Stimulated activated effector memory CD8-positive, alpha-beta T cell treated with anti-CD3 and anti-CD28 coated beads, Interleukin-12 subunit alpha, Interleukin-12 subunit beta, amount 100 ng/mL, for 72 hours (primary cell): ENCODE results near the gene PNMT.

Source experiments
- ATAC-seq: fragments of 150-1000 bp; cut with Tn5 transposase; 2 replicates; pipeline ENCODE4 v1.10.0; 2021
- DNase-seq, 2 donors: peaks; one replicate each; pipeline ENCODE4 v3.0.0; 2021 to 2022; ENCODE audit warnings: low spot score in 2 of 2
- H3K27ac Mint-ChIP-seq: one replicate; pipeline ENCODE4 v1.8.0; 2022; ENCODE audit warnings: mild to moderate bottlenecking, mixed read lengths
- H3K36me3 Mint-ChIP-seq: one replicate; pipeline ENCODE4 v1.8.0; 2022; ENCODE audit warnings: mild to moderate bottlenecking, mixed read lengths
- H3K4me1 Mint-ChIP-seq: one replicate; pipeline ENCODE4 v1.8.0; 2022; ENCODE audit warnings: mixed read lengths
- H3K4me3 Mint-ChIP-seq: one replicate; pipeline ENCODE4 v1.8.0; 2022; ENCODE audit warnings: mild to moderate bottlenecking, mixed read lengths
- H3K9me3 Mint-ChIP-seq: one replicate; pipeline ENCODE4 v1.8.0; 2022; ENCODE audit warnings: mixed read lengths

PNMT gene

GRCh38 chr17:39641097-39641496, 27.2 kb upstream of the PNMT start:
- H3K9me3 Mint-ChIP-seq, result no peaks in the 10 kb centered on the region
- H3K27ac Mint-ChIP-seq, result no peak overlapping the region
- H3K4me1 Mint-ChIP-seq, result peaks cover 89% of the 10 kb centered on the region
- DNase-seq (no peak), ATAC-seq (no peak)
- no peak overlapping the region for H3K4me3 Mint-ChIP-seq
- peaks cover 9% of the 10 kb centered on the region for H3K36me3 Mint-ChIP-seq

GRCh38 chr17:39641883-39642282, 26.4 kb upstream of the PNMT start:
- DNase-seq (no peak), ATAC-seq (no peak)
- Mint-ChIP-seq H3K27ac (peak overlapping the region; percentile 67), H3K9me3 (no peaks in the 10 kb centered on the region), H3K36me3 (peaks cover 9% of the 10 kb centered on the region), H3K4me3 (no peak overlapping the region), H3K4me1 (peaks cover 82% of the 10 kb centered on the region)

- Mint-ChIP-seq H3K27ac (peak overlapping the region; percentile 67), H3K4me1 (peaks cover 81% of the 10 kb centered on the region), H3K36me3 (peaks cover 6% of the 10 kb centered on the region), H3K9me3 (no peaks in the 10 kb centered on the region), H3K4me3 (no peak overlapping the region)
- no peak for ATAC-seq
- no peak for DNase-seq
These were observed 25.8 kb upstream of the PNMT start for GRCh38 chr17:39642291-39643074.

DNA sequence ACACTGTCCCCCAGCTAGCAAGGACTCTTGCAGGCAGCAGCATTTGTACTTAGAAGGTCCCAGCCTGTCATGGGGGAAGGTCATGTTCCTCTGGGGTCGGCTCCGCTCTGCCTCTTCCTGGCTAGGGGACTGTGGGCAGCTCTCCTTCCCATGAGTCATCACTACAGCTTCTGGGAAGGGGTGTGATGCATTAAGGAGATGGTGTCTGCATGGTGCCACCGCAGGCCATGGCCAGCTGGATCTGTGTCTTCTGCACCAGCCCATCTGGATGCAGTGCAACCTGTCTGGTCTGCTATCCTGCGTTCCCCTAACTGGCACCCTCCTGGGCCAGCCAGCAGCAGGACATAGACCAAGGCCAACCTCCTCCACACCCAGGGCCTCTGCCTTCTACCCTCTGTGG, 25.0 kb upstream of the PNMT start:
- no peak overlapping the region for H3K27ac Mint-ChIP-seq
- H3K4me3 Mint-ChIP-seq, result no peak overlapping the region
- no peak for DNase-seq
- peaks cover 73% of the 10 kb centered on the region for H3K4me1 Mint-ChIP-seq
- ATAC-seq, result no peak
- no peaks in the 10 kb centered on the region for H3K9me3 Mint-ChIP-seq
- H3K36me3 Mint-ChIP-seq, result no peaks in the 10 kb centered on the region

DNA sequence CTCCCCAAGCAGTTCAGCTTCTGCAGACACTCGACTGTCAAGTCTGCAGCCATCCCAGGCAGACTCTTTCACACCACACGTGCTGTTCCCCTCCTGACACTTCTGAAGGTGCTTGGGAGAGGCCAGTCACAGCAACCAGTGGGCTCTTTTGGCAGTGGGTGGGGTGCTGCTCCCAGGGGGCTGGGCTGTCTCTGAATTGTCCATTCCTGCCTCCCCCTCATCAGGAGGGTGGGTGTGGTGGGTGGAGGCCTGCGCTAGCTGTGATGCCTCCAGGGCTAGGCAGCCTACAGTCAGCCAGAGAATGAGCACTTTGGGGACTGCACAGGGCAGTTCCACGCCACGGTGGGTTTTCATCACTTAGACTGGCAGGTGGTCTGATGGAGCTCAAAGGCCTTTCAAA, 21.0 kb upstream of the PNMT start:
- H3K36me3 Mint-ChIP-seq, result peaks cover 18% of the 10 kb centered on the region
- H3K4me3 Mint-ChIP-seq, result no peak overlapping the region
- peaks cover 62% of the 10 kb centered on the region for H3K4me1 Mint-ChIP-seq
- DNase-seq (no peak), ATAC-seq (no peak)
- no peaks in the 10 kb centered on the region for H3K9me3 Mint-ChIP-seq
- no peak overlapping the region for H3K27ac Mint-ChIP-seq

DNA sequence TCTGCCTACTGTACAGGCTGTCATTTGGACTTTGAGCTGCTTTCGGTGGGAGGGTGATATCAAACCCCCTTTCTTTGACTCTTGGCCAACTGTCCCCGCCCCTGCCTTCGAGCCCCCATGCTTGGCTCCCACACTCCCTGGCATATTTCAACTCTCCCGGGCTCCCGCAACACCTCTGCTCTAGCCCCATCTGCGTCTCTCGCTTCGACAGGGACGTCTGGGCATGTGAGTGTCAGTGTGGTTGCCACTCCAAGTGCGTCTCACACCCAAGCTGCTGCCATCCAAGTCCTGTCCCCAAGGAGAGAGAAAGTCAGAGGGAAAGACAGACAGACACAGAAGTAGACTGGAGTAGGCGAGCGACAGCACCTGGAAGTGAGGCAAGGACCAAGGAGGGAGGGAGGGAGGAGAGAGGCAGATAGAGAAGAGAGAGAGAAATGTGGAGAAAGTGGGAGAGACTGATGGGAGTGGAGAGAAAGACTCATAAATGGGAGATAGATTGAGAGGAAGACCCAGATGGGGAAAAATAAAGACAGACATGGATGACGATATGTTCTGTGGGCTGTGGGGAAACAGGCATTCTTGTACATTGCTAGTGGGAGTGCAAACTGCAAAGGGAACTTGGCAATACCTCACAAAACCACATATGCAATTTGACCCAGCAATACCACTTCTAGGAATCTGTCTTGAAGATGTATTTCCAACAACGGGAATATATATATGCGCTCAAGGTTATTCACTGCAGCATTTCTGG, 19.5 kb upstream of the PNMT start:
- no peak for ATAC-seq
- Mint-ChIP-seq H3K4me1 (peaks cover 62% of the 10 kb centered on the region), H3K36me3 (peaks cover 22% of the 10 kb centered on the region), H3K27ac (peak overlapping the region; percentile 27), H3K4me3 (no peak overlapping the region), H3K9me3 (no peaks in the 10 kb centered on the region)
- no peak for DNase-seq

DNA sequence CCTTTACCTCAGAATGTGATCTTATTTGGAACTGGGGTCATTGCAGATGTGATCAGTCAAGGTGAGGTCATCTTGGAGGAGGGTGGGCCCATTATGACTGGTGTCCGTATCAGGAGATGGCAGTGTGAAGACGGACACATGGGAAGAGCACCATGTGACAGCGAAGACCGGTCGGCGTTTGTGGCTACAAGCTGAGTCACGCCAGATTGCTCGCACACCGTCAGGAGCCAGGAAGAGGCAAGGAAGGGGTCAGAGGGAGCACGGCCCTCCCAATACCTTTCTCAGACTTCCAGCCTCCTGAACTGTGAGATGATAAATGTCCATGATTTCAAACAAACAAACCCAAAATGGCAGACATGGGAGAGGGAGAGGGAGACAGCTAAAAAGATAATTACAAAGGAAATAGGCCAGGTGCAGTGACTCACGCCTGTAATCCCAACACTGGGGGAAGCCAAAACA, 18.1 kb upstream of the PNMT start:
- H3K27ac Mint-ChIP-seq, result peak overlapping the region; percentile 69
- ATAC-seq, result no peak
- H3K9me3 Mint-ChIP-seq, result no peaks in the 10 kb centered on the region
- H3K4me3 Mint-ChIP-seq, result no peak overlapping the region
- peaks cover 50% of the 10 kb centered on the region for H3K4me1 Mint-ChIP-seq
- peaks cover 27% of the 10 kb centered on the region for H3K36me3 Mint-ChIP-seq
- no peak for DNase-seq

GRCh38 chr17:39651923-39652586, 16.2 kb upstream of the PNMT start:
- H3K9me3 Mint-ChIP-seq, result no peaks in the 10 kb centered on the region
- no peak overlapping the region for H3K4me3 Mint-ChIP-seq
- H3K27ac Mint-ChIP-seq, result peak overlapping the region; percentile 69
- no peak for DNase-seq
- peaks cover 38% of the 10 kb centered on the region for H3K36me3 Mint-ChIP-seq
- ATAC-seq, result no peak
- peaks cover 50% of the 10 kb centered on the region for H3K4me1 Mint-ChIP-seq

DNA sequence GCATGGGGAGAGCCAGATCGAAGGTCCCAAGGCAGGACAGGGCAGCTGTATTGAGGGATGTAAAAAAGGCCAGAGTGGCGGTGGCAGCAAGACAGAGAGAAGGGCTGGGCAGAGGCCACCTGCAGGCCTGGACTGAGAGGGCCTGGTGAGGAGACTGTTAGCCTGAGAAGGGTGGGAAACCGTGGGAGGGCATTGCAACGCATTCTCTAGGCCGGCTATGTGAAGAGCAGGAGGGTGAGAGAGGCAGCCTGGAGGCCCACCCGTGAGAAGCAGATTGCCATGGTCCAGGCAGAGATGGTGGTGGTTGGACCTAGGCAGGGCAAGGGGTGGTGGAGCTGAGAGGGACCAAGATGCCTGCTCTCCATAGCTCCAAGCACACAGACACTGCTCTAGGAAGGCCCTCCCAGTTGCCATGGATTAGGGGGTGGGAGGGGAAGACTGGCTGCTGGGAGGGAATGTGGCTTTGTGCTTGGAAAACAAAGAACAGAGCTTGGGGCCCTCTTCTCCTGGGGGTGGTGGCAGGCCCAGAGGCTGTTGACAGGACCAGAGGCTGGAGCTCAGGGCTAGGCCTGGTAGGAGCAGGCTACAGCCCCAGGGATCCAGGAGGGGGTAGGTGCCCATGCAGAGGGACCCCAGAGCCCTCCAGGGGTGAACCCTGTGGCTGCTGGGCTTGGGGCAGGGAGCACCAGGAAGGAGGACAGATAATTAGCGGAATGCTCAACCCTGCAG, 15.5 kb upstream of the PNMT start:
- H3K36me3 Mint-ChIP-seq, result peaks cover 45% of the 10 kb centered on the region
- peak; percentile 19 for ATAC-seq
- no peak overlapping the region for H3K4me3 Mint-ChIP-seq
- peak overlapping the region; percentile 69 for H3K27ac Mint-ChIP-seq
- no peak for DNase-seq
- no peaks in the 10 kb centered on the region for H3K9me3 Mint-ChIP-seq
- peaks cover 50% of the 10 kb centered on the region for H3K4me1 Mint-ChIP-seq

- DNase-seq (no peak), ATAC-seq (peak; percentile 9)
- Mint-ChIP-seq H3K9me3 (no peaks in the 10 kb centered on the region), H3K27ac (peak overlapping the region; percentile 63), H3K4me1 (peaks cover 50% of the 10 kb centered on the region), H3K4me3 (no peak overlapping the region), H3K36me3 (peaks cover 51% of the 10 kb centered on the region)
These were observed 15.0 kb upstream of the PNMT start for GRCh38 chr17:39653316-39653661.

DNA sequence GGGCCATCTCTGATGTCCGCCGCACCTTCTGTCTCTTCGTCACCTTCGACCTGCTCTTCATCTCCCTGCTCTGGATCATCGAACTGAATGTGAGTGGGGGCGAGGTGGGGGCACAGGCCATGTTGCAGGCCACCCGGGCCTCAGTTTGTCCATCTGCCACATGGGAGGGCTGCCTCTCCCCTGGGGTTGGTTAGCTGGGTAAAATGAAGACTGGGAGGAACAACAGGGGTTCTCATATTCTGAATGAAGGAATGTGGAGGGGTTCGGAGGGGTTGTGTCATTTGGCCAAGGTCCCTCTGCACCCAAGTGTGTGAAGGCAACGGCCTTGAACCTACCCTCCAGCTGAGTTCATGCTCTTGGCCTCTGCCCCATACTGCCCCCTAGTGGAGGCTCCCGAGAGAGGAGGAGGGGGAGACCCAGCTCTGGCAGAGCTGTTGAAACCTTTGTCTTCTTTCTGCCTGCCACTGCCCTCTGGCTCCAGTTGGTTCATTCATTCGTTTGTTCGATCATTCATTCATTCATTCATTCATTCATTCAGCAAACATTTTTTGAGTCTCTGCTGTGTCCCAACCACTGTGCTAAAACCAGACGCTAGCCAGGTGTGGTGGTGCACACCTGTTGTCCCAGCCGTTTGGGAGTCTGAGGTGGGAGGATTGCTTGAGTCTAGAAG, 14.5 kb upstream of the PNMT start:
- ATAC-seq, result peak; percentile 87
- H3K36me3 Mint-ChIP-seq, result peaks cover 55% of the 10 kb centered on the region

GRCh38 chr17:39655105-39655504, 13.1 kb upstream of the PNMT start:
- H3K9me3 Mint-ChIP-seq, result no peaks in the 10 kb centered on the region
- H3K27ac Mint-ChIP-seq, result peak overlapping the region; percentile 77
- H3K4me1 Mint-ChIP-seq, result peaks cover 41% of the 10 kb centered on the region
- no peak overlapping the region for H3K4me3 Mint-ChIP-seq
- no peak for ATAC-seq
- no peak for DNase-seq
- H3K36me3 Mint-ChIP-seq, result peaks cover 48% of the 10 kb centered on the region

More for the DNA sequence above, 14.5 kb upstream of the PNMT start:
- H3K9me3 Mint-ChIP-seq, result no peaks in the 10 kb centered on the region
- DNase-seq, result peak; percentile 80 to 94
- no peak overlapping the region for H3K4me3 Mint-ChIP-seq
- peaks cover 45% of the 10 kb centered on the region for H3K4me1 Mint-ChIP-seq
- peak overlapping the region; percentile 63 for H3K27ac Mint-ChIP-seq

DNA sequence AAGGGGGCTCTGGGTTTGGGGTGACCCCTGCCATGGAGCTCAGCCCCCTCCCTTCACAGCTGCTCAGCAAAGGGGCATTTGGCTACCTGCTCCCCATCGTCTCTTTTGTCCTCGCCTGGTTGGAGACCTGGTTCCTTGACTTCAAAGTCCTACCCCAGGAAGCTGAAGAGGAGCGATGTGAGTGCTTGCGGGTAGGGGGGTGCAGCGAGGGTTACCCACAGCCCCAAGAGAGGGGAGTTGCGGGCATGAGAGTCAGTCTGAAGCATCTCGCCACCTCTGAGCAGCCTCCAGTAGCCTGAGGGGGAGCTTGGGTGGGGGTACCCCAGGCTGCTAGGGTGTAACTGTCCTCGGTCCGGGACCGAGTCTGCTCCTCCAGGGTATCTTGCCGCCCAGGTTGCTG, 9.9 kb upstream of the PNMT start:
- no peak for DNase-seq
- Mint-ChIP-seq H3K9me3 (no peaks in the 10 kb centered on the region), H3K27ac (peak overlapping the region; percentile 64), H3K4me1 (peaks cover 10% of the 10 kb centered on the region), H3K36me3 (peaks cover 53% of the 10 kb centered on the region), H3K4me3 (no peak overlapping the region)
- no peak for ATAC-seq

DNA sequence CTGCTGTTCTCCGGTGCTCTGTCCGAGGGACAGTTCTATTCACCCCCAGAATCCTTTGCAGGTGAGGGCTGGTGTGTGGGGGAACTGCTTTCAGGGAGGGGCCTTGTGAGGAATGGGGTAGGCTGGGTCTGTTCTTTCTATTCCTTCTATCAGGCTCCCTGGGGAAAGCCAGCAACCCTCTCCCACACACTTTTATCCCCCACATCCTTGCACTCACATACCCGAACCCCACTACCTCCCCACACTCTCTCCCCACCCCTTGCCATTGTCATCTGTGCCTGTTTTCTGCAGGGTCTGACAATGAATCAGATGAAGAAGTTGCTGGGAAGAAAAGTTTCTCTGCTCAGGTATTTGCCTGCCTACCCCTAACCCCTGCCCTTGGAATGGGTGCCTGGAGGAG, 9.5 kb upstream of the PNMT start:
- H3K4me1 Mint-ChIP-seq, result peaks cover 6% of the 10 kb centered on the region
- no peak for DNase-seq
- H3K36me3 Mint-ChIP-seq, result peaks cover 50% of the 10 kb centered on the region
- ATAC-seq, result no peak
- no peak overlapping the region for H3K4me3 Mint-ChIP-seq
- peak overlapping the region; percentile 64 for H3K27ac Mint-ChIP-seq
- no peaks in the 10 kb centered on the region for H3K9me3 Mint-ChIP-seq
